DOHH2 (cell line): ENCODE data around the gene PDGFD.

Experiments
- H3F3A ChIP-seq: fragments of 200-600 bp; sonication (generic), shearing (Covaris generic); 2 replicates; pipeline ENCODE4 v1.6.0; 2016; ENCODE audit warnings: antibody characterized with exemption, mild to moderate bottlenecking; ENCODE audit not compliant: control insufficient read depth, insufficient read depth
- H3K27ac ChIP-seq: fragments of 200-600 bp; sonication (generic); 2 replicates; pipeline ENCODE4 v1.5.1; 2014; ENCODE audit warnings: low read depth, mild to moderate bottlenecking, low read length, moderate library complexity
- H3K27me3 ChIP-seq: fragments of 200-600 bp; sonication (generic); 2 replicates; pipeline ENCODE4 v1.6.1; 2014; ENCODE audit warnings: mild to moderate bottlenecking, low read length, mixed read lengths; ENCODE audit not compliant: control insufficient read depth
- H3K36me3 ChIP-seq: fragments of 200-600 bp; sonication (generic); 2 replicates; pipeline ENCODE4 v1.6.1; 2014; ENCODE audit warnings: mild to moderate bottlenecking, low read length, moderate library complexity, mixed read lengths; ENCODE audit not compliant: control insufficient read depth
- H3K4me1 ChIP-seq: fragments of 200-600 bp; sonication (generic); 2 replicates; pipeline ENCODE4 v1.6.1; 2014; ENCODE audit warnings: mild to moderate bottlenecking, low read length, mixed read lengths; ENCODE audit not compliant: control insufficient read depth
- H3K4me2 ChIP-seq: fragments of 200-600 bp; sonication (generic); 2 replicates; pipeline ENCODE4 v1.6.0; 2014; ENCODE audit warnings: mild to moderate bottlenecking, low read length, moderate library complexity
- H3K4me3 ChIP-seq: fragments of 200-600 bp; sonication (generic); 2 replicates; pipeline ENCODE4 v1.5.1; 2014; ENCODE audit warnings: mild to moderate bottlenecking, low read length, mixed read lengths
- H3K79me2 ChIP-seq: fragments of 200-600 bp; sonication (generic); 2 replicates; pipeline ENCODE4 v1.6.1; 2014; ENCODE audit warnings: mild to moderate bottlenecking, low read length, mixed read lengths; ENCODE audit not compliant: control insufficient read depth
- H3K9me2 ChIP-seq: fragments of 200-600 bp; sonication (generic); replicated peaks from 2 replicates; pipeline ENCODE4 v1.6.1; 2014; ENCODE audit warnings: mild to moderate bottlenecking, low read length, mixed read lengths; ENCODE audit not compliant: control insufficient read depth
- H3K9me3 ChIP-seq: fragments of 200-600 bp; sonication (generic); 2 replicates; pipeline ENCODE4 v1.6.1; 2014; ENCODE audit warnings: antibody characterized with exemption, low read length, mixed read lengths; ENCODE audit not compliant: control insufficient read depth, insufficient read depth
- H4K20me1 ChIP-seq: fragments of 200-600 bp; sonication (generic); 2 replicates; pipeline ENCODE4 v1.6.0; 2014; ENCODE audit warnings: low read depth, mild to moderate bottlenecking, antibody characterized with exemption, low read length, moderate library complexity; ENCODE audit not compliant: control insufficient read depth, insufficient read depth
- EZH2phosphoT487 ChIP-seq: fragments of 200-600 bp; sonication (generic); IDR thresholded peaks from 2 replicates; pipeline ENCODE4 v1.6.1; 2017; ENCODE audit warnings: borderline replicate concordance, mild to moderate bottlenecking, antibody characterized with exemption, low read length, moderate library complexity, mixed read lengths
- TF ChIP-seq, protein P1 (sequence below): fragments of 200-600 bp; sonication (generic); IDR thresholded peaks from one replicate; pipeline ENCODE4 v1.5.1; 2014; ENCODE audit warnings: antibody characterized with exemption, mild to moderate bottlenecking, low read depth, low read length; ENCODE audit not compliant: poor library complexity, severe bottlenecking

The PDGFD gene

GRCh38 chr11:103993507-103993906 is 170.4 kb downstream of the PDGFD start:
- no peaks in the 10 kb centered on the region for H3K9me3 ChIP-seq
- H3K79me2 ChIP-seq, result no peaks in the 10 kb centered on the region
- TF ChIP-seq, protein P1, sequence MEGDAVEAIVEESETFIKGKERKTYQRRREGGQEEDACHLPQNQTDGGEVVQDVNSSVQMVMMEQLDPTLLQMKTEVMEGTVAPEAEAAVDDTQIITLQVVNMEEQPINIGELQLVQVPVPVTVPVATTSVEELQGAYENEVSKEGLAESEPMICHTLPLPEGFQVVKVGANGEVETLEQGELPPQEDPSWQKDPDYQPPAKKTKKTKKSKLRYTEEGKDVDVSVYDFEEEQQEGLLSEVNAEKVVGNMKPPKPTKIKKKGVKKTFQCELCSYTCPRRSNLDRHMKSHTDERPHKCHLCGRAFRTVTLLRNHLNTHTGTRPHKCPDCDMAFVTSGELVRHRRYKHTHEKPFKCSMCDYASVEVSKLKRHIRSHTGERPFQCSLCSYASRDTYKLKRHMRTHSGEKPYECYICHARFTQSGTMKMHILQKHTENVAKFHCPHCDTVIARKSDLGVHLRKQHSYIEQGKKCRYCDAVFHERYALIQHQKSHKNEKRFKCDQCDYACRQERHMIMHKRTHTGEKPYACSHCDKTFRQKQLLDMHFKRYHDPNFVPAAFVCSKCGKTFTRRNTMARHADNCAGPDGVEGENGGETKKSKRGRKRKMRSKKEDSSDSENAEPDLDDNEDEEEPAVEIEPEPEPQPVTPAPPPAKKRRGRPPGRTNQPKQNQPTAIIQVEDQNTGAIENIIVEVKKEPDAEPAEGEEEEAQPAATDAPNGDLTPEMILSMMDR, result no peak
- TF ChIP-seq EZH2phosphoT487, result no peak
- H3K4me2 ChIP-seq, result no peak overlapping the region
- H3K27me3 ChIP-seq, result no peaks in the 10 kb centered on the region
- H3F3A ChIP-seq, result no peaks in the 10 kb centered on the region
- no peak overlapping the region for H3K4me3 ChIP-seq
- H4K20me1 ChIP-seq, result no peaks in the 10 kb centered on the region
- no peak overlapping the region for H3K27ac ChIP-seq
- H3K4me1 ChIP-seq, result no peaks in the 10 kb centered on the region
- peaks cover 3% of the 10 kb centered on the region; the same call in 1 of the 2 replicates for H3K36me3 ChIP-seq
- no peaks in the 10 kb centered on the region for H3K9me2 ChIP-seq

GRCh38 chr11:103988595-103988969 is 175.4 kb downstream of the PDGFD start:
- H3K4me2 ChIP-seq, result no peak overlapping the region
- no peak overlapping the region for H3K27ac ChIP-seq
- no peaks in the 10 kb centered on the region for H3F3A ChIP-seq
- no peaks in the 10 kb centered on the region for H4K20me1 ChIP-seq
- H3K79me2 ChIP-seq, result no peaks in the 10 kb centered on the region
- no peaks in the 10 kb centered on the region for H3K9me2 ChIP-seq
- no peaks in the 10 kb centered on the region for H3K36me3 ChIP-seq
- H3K4me3 ChIP-seq, result no peak overlapping the region
- no peak for TF ChIP-seq EZH2phosphoT487
- TF ChIP-seq, protein P1, result no peak
- H3K4me1 ChIP-seq, result no peaks in the 10 kb centered on the region
- H3K27me3 ChIP-seq, result no peaks in the 10 kb centered on the region
- no peaks in the 10 kb centered on the region for H3K9me3 ChIP-seq

DNA sequence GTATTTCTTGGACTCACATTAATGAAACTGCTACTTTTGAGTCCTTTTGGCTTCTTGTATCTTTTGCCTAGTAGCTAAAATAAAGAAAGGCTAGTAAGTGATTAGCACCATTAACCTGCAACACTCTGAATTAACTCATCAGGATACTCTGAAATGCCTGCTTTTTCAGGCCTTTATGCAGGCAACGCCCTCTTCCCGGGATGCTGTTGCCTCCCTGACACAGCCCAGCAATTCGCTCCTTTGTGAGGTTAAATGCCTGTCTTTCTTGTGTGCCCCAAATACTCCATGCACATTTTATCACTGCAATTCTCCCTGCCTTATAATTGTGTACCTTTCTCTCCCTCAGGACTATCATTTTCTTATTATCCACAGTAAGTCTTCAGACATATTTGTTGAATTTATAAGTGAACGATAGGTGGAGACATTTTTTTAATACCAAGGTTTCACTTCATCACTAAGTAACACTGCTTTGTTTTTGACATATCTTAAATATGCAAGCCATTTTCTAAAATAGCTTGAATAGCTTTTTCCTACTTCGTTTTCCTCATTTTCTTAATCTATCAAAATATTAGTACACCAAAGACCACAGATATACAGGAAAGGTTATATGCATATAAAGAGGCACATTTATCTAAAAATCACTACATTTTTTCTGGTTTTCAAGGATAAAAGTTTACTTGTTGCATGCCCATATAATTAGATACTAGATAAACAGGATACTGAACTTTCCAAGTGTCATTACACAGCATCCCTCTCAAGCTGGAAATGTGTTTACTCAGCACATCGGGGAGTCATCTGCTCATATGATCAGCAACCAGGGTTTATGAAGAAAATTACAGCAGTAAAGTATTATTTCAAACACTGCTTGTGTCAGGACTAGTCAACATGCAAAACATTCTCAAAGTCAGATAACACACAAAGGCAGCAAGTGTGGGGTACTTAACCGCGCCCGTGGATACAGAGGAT is 176.0 kb downstream of the PDGFD start:
- no peak overlapping the region for H3K4me3 ChIP-seq
- no peaks in the 10 kb centered on the region for H3K79me2 ChIP-seq
- no peaks in the 10 kb centered on the region for H3K27me3 ChIP-seq
- H3K9me3 ChIP-seq, result no peaks in the 10 kb centered on the region
- no peaks in the 10 kb centered on the region for H3K9me2 ChIP-seq
- H4K20me1 ChIP-seq, result no peaks in the 10 kb centered on the region
- H3K4me1 ChIP-seq, result no peaks in the 10 kb centered on the region
- no peak overlapping the region for H3K4me2 ChIP-seq
- H3K27ac ChIP-seq, result no peak overlapping the region
- H3F3A ChIP-seq, result no peaks in the 10 kb centered on the region
- TF ChIP-seq, protein P1, result no peak
- TF ChIP-seq EZH2phosphoT487, result no peak
- no peaks in the 10 kb centered on the region for H3K36me3 ChIP-seq
